LoVo (cell line): Measurements from ENCODE around the gene TMEM125.
A peak's percentile ranks its signal among the peaks of the same experiment; 100 is the strongest.

Source experiments
- DNase-seq: peaks from one replicate; pipeline ENCODE4 v3.0.0-alpha.2; 2016; ENCODE audit warnings: low spot score

TMEM125 gene

DNA sequence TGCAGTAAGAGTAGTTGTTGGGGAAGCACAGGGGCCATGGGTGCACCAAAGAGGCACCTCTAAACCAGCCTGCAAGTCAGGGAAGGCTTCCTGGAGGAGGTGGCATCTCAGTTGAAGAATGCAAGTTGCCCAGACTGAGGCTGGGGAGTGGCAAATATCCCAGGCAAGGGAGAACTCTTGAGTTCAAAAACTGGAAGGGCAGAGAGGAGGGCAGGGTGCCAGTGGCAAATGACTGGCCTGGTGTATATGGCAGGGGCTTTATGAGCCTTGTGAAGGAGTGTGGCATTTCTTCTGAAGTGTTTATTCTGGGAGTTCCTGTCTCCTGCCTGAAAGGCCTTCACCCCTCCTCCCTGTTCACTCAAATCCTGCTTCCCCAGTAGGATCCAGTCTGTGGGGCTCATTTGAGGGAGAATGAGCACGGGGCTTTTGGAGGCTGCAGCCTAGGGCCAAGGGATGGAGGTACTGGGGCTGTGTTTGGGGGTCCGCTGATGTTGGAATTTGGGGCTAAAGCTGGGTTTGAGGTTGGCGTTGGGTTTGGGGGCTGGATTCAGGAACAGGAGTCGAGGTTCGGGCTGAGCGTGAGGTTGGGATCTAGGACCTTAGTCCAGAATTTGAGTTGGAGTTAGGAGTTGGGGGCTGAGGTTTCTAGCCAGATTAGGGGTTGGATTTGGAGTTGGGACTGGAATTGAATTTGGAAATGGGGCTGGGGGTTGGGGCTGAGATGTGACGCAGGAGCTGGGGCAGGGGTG lies at the start of gene TMEM125:
TMEM125 (plus strand) TSS at position 357 of the 749 bp plus-strand sequence. CDS start 2,740 bp downstream, outside the sequence.
- DNase-seq, result peak; percentile 33

DNA sequence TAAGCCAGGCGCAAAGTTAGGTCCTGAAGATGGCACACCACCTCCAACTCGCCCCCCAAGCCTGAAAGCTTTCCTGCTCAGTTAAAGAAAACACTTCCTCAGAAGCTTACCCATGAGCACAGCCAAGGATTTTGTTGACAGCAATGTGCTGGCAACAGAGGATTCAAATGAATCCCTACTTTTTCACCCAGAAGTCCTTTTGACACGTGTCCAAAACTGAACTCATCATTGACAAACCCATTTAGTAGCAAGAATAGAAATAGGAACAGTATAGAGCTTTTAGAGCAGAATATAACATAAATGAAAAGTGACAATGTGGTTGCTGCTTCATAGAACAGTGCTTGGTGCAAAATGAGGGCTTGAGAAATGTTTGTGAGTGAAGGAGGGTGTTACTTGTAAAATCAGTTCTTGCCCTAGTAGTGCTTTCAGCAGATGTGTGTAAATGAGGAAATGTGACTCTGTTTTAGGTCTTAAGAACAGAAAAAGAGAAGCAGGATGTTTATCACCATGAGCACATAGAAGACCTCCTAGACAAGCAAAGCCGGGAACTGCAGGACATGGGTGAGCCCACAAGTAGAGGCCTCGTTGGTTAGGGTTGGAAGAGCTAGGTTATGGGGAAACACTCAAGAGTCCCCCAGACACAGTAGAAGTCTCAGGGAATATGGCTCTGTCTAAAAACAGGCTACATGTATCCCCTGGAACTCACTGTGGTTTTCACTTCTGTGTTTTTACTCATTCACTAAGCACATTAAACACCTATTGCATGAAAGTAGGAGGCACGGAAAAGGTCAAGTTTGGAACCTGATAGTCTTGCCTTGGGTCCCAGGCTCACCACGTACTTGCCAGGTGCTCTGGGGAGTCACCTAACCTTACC lies 48.6 kb upstream of the TMEM125 start:
- no peak for DNase-seq

DNA sequence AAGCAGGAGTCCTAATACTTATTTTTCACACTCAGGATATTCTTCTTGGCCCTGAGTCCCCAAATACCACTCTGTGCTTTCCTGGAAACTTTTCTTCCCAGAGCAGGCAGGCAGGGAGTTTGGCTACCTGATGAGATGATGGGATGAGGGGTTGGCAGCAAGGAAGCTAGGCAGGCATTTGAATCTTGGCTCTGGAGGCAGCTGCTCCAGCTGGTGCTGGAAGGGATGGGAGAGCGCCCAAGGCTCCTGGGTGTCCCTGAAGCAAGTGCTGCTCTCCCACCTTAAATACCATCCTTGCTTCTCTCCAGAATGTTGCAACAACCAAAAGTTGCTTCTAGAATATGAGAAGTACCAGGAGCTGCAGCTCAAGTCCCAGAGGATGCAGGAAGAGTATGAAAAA lies 48.0 kb upstream of the TMEM125 start:
- DNase-seq, result no peak

DNA sequence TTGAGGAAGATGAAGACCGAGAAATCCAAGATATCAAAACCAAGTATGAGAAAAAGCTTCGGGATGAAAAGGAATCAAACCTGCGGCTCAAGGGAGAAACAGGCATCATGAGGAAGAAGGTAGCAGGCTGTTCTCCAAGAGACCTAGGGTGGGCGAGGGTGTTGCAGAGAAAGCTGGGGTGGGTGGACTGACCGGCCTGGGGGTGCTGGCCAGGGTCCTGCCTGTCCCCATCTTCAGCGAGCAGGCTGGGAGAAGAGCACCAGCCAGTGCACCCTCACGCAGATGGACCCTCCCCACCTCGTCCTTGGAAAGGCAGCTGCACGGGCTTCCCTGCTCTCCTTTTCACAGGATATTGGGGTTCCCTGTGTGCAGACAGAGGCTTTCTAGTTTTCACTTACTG lies 46.9 kb upstream of the TMEM125 start:
- DNase-seq, result no peak

DNA sequence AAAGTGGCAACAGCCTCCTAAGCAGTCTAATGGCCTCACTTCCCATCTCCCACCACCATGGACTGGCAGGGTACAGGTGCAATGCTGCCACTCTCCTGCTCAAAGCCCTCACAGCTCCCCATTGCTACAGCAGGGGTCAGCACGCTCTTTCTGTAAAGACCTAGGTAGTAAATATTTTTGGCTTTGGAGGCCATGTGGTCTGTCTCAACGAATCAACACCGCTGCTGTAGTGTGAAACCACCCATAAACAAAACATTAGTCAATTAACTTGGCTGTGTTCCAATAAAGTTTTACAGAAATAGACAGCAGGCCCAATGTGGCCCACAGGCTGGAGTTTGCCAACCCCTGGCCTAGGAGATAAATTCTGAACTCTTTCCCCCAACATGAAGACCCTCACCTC lies 44.6 kb upstream of the TMEM125 start:
- peak; percentile 32 for DNase-seq

DNA sequence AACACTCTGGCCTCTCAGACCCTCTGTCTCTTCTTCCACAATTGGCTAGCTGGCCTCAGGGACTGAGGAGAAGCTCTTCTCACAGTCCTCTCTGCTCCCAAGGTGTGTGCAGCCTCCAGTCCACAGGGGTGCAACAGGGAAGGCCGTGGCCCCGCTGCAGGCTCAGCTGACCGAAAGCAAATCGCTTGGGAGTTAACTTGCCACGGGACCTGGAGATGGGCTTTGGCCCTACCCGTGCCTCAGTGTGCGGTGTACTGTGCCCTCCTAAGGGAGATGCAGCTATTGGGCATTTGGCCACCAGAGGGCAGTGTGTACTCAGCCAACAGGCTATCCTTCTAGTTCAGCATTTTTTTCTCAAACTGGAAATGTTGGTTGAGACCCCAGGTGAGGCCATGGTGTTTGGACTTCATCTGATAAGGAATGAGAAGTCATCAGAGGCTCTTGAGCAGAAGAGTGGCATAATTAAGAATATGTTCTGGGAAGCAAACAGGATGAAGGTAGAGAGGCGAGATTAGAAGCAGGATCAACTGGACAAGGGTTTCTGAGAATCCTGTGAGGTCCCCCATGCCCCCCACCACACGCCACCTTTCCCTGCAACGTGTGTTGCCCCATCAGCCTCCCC lies 42.5 kb upstream of the TMEM125 start:
- peak; percentile 80 for DNase-seq

DNA sequence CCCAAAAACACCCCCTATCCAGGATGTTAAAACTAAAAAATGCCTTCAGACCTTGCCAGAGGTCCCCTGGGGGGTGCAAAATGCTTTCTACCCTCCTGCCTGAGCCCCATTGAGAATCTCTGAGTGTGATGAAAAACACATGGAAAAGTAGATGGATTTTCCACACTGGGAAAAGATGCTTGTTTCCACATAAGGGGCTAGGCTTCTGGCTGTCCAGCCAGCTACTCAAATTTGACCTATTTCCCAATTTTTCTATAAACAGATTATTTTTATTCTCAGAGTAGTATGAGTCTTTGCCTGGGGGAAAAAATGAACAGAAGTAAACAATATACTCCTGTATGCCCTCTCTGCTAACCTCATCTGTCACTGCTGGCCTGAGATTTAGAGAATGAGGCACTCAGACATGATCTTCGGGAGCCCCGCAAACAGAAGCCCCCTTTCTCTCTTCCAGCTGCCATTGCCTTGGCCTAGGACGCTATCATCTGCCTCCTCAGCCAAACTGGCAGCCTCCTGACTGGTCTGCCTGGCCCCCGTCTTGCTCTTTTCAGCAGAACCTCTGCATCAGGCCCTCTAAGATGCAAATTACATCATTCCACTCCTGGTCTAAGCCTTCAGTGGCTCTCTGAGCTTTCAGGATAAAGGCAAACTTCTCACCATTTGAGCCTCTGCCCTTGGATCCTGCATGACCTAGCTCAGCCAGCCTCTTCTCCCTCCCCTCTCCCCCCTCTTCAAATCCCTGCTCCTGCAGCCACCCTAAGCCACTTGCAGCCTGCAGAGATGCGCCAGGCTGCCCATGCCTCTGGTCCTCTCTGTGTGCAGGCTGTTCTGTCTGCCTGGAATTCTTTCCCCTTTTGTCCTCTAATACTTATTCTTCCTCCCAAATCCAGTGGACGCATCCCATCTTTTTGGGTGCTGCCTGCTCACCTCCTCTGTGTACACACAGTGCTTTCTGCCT lies 39.7 kb upstream of the TMEM125 start:
- no peak for DNase-seq

DNA sequence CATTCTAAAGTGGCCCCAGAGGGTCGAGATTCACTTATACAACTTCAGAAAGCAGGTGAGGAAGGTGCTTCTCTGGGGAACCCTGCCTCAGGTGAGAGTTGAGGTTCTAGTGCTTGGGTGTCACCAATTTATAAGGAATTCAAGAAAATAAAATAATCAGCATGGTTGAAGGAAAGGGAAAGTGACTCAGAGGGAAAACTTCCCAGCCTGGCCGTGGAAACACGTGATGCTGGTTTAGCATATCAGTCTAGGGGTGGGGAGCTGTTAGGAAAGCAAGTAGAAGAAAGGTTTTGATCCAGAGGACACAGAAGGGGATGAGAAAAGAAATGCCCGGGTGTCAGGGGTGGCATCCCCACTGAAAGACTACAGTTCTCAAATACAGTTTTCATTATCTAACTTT lies 37.7 kb upstream of the TMEM125 start:
- no peak for DNase-seq

DNA sequence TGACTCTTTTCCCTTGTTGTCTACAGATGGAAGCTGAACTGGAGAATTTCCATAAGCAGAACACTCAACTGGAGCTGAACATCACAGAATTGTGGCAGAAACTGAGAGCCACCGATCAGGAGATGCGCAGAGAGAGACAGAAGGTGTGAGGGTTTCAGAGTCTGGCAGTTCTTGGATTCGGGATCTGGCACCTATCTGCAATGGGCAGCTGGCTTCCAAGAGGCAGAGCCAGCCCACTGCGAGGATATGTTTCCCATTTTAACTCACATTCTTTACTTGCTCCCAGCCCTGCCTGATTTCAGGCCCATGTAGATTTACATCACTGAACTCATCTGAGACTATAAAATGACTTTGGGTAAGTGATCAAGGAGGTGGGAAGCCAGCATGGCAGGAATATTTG lies 37.3 kb upstream of the TMEM125 start:
- no peak for DNase-seq

DNA sequence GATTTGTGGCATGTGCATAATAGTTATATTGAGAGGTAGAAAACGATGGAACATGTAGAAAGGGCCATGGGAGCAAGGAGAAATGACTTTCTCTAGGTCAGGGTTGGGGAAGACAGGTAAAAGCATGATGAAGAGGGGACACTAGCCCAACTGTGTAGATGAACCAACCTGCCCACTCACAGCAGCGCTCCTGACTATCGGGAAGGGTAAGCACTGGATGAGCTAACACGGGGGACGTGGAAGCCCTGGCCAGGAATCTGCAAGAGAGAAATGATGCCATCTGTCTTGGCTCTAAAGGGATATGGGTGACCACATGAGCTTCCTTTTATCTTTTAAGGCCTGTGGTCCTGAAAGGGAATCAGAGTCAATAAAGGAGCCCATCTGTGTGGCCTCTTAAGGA lies 36.2 kb upstream of the TMEM125 start:
- no peak for DNase-seq

DNA sequence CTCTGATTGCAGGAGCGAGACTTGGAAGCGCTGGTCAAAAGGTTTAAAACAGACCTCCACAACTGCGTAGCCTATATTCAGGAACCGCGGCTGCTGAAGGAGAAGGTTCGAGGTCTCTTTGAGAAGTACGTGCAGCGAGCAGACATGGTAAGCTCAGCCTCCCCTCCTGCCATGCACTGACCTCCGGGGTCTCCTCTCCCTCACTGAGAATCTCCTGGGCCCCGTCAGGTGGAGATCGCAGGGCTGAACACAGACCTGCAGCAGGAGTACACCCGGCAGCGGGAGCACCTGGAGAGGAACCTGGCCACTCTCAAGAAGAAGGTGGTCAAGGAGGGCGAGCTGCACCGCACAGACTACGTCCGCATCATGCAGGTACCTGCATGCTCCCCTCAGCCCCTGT lies 35.5 kb upstream of the TMEM125 start:
- no peak for DNase-seq

DNA sequence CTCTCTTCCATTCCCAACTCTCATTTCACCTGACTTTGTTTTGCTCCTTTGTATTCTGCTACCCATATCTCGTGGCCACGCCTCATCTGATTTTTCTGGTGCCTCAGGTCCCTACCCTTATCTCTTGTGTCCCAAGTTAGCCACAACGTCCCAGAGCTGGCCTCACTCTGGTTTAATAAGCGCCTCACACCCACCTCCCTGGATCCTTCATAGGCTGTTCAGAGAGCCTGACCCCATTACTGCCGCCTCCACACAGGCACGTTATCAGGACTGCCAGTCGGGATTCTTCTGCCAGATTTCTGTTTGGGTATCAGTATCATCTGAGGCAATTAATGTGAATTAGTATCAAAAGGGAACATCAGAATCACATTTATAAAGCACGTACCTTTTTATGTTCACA lies 34.7 kb upstream of the TMEM125 start:
- DNase-seq, result no peak

DNA sequence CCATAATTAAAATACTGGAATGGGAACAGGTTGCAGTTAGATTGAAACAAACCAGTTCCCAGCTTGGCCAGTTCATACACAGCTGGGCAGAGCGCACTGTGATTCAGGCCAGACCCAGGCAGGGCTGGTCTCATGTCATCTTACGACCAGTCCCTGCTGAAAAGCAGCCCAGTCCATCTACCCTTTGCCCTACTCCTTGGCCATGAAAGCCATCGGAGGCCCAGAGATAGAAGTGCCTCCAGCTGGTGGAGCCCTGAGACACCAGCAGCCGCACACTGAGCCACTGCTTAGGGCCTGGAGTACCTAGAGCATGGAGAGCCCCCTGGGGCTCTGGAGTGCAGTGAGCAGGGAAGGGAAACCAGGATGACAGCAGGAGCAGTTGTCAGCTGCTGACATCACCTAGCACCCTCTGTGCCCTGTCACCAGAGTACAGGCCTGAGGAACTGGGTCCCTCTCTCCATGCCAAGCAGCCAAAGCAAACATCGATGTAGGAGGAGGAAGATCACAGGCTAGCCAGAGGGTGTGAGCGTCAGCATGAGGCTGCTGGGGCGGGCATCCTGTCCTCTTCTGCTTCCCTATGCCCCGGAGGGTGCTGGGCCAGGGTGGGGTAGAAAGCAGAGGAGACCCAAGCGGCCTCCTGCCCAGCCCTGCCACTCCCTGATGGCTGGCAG lies 34.2 kb upstream of the TMEM125 start:
- DNase-seq, result no peak

DNA sequence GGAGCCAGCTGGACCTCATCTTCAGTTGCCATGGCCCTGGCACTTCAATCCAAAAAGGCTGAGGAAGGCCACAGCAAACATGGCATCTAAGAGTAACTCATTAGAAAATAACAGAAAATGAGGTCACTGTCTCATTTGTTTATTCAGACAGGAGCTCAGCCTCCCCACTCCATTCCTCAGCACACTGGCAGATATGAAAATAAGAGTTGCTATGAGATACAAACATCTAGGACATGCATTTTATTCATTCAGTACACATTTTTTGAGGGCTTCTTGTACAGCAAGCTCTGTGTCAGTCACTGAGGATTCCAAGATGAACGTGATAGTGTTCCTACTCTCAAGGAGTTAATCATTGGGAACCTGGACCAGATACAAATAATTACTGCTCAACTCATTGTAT lies 32.7 kb upstream of the TMEM125 start:
- DNase-seq, result no peak

DNA sequence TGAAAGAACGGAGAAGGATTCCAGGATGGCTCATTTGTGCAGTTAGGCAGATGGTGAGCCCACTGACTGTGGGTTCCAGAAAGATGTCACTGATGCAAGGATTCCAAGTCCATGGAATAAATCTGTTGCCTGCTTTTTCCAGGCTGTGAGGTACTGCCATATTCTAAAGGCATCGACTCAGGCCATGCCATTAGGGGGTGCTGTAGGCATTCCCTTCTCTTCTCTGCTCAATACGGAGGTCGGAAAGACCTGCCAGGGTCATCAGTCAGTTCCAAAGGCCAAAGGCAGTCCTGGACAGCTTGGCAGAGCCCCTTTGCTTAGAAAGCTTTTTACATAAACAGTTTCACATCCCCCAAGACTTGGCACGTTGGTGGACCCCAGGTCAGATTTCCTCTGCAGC lies 31.7 kb upstream of the TMEM125 start:
- peak; percentile 61 for DNase-seq

DNA sequence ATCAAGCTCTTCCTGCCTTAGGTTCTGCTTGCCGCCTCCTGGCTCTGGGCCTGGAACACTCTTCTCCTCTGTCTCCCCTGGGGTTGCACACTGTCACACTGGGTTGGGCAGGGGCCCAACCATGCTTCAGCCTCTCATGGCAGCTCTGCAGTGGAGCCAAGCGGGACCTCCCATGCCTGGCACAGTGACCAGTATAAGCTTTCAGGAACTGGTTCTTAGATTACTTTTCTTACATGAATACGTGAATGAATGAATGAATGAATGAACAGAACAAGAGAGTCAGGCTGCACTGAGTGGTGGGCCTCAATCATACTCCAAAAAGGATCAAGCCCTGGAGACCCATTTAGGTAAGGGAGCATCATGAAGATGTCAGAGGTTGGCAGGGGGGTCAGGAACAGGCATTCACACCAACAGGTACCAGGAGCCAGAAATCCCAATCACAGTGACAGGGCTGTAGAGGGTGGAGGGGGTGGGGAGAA lies 30.8 kb upstream of the TMEM125 start:
- DNase-seq, result no peak

DNA sequence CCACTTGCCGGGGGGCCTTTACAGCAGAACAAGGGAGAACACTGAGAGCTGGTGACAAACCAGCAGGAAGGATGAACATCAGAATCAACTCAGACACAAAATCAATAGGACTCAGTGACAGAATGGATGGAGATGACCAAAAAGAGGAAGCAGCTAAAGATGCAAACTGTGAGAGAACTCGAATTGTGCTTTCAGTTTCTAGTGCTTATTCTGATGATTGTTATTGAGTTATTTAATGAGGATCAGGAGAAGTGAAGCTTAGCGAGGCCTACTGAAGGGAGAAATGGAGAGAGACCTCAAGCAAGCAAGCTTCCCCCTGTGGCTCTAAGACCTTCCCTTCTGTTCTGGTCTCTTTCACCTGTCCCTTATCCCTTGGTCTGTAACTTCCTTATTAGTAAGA lies 30.3 kb upstream of the TMEM125 start:
- no peak for DNase-seq

DNA sequence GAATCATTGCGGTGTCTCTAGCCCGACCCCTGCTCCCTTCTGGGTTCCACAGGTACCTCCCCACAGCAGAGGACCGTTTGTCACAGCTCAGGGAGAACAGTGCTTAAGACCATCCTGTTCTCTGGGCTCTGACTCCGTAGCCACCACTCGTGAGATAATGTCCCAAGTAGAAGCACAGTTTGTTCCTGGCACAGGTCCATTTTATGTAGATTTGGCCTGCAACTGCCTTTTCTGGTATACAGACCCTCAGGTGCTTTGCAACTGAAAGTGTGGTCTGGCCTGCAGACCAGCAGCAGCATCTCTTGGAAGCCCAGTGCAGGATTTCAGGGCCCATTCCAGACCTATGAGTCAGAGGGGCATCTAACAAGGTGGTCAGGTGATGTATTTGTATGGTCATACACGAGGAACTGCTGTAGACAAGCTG lies 28.4 kb upstream of the TMEM125 start:
- DNase-seq, result peak; percentile 41

DNA sequence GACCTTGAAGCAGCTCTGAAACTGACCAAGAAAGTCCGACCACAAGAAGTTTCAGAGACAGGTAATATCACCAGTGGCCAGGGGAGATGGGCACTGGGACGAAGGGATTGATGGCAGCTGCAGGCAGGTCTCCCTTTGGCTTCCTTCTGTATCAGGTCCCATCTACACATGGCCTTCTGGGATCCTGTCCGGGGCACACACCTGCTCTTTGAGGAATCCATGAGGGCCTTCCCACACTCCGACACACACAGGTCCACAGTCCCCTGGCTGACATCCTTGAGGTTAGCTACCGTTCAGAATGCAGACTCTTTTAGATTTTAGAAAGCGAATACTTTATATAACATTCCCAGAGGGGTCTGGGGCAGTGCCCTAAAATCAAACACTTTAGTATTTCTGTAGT lies 26.5 kb upstream of the TMEM125 start:
- no peak for DNase-seq

DNA sequence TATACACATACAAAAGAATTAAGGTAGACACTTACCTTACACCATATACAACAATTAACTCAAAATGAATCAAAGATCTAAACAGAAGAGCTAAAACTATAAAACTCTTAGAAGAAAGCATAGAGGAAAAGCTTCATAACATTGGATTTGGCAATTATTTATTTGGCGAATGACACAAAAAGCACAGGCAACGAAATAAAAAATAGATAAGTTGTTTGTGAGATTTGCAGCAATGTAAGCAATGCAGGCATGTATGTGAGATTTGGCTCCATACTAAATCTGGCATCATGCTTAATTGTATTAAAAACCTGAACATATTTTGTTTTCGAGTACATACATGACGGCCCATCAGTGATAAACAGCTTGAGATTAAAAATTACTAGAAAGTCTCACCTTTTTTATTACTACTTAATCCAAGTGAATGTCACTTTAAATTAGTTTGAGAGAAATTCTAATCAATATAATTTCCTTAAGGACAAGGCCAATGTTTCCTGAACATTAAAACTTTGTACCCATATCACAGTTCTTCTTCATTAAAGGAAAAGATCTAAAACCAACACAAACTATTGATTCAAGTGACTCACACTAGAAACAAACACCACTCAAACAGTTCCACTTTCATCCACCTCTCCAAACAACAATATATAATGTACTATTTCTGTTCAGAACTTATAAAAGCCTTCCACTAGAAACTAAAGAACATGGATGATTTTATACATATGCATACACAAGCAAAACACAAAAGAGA lies 23.1 kb upstream of the TMEM125 start:
- DNase-seq, result no peak
